Osteoblast (primary cell): Measurements from ENCODE around the gene ZNF679. TPM values are rescaled to one million over a fixed set of nuclear protein-coding genes. Genes with fewer than 3 reads are reported as not detected.
A peak's percentile ranks its signal among the peaks of the same experiment; 100 is the strongest.
"Not testable (repeated sequence)": the region's sequence is repeated elsewhere in the genome, so short reads cannot be mapped to it uniquely, and the experiment has no call there.

Experiments used
- DNase-seq: peaks from one replicate; pipeline ENCODE4 v3.0.0; 2011; ENCODE audit warnings: low spot score, mixed read lengths; ENCODE audit not compliant: insufficient read length; ENCODE audit errors: missing footprints
- H2AFZ ChIP-seq: 2 replicates; pipeline ENCODE4 v1.6.0; 2011; ENCODE audit warnings: mild to moderate bottlenecking, low read length
- H3K27ac ChIP-seq: 2 replicates; pipeline ENCODE4 v1.5.1; 2011; ENCODE audit warnings: mild to moderate bottlenecking, low read depth, low read length, moderate library complexity
- H3K27me3 ChIP-seq: 2 replicates; pipeline ENCODE4 v1.6.0; 2012; ENCODE audit warnings: mild to moderate bottlenecking, control low read depth, inconsistent platforms, low read length, moderate library complexity; ENCODE audit not compliant: insufficient read depth
- H3K36me3 ChIP-seq: 2 replicates; pipeline ENCODE4 v1.5.1; 2011; ENCODE audit warnings: mild to moderate bottlenecking, low read length, control low read depth, moderate library complexity; ENCODE audit not compliant: insufficient read depth
- H3K4me1 ChIP-seq: 2 replicates; pipeline ENCODE4 v1.5.1; 2011; ENCODE audit warnings: mild to moderate bottlenecking, low read length, control low read depth, moderate library complexity; ENCODE audit not compliant: insufficient read depth
- H3K4me2 ChIP-seq: 2 replicates; pipeline ENCODE4 v1.6.0; 2011; ENCODE audit warnings: mild to moderate bottlenecking, low read length; ENCODE audit not compliant: insufficient read depth
- H3K4me3 ChIP-seq: fragments of 200-600 bp; sonication (generic); 3 replicates; pipeline ENCODE4 v1.5.1; 2012; ENCODE audit warnings: mild to moderate bottlenecking, low read length, inconsistent platforms; ENCODE audit not compliant: insufficient read depth
- H3K79me2 ChIP-seq: 2 replicates; pipeline ENCODE4 v1.6.0; 2012; ENCODE audit warnings: mild to moderate bottlenecking, low read length, control low read depth, inconsistent platforms; ENCODE audit not compliant: insufficient read depth
- H3K9me3 ChIP-seq: 2 replicates; pipeline ENCODE4 v1.5.1; 2011; ENCODE audit warnings: low read depth, low read length, control low read depth
- H4K20me1 ChIP-seq: 2 replicates; pipeline ENCODE4 v1.6.0; 2012; ENCODE audit warnings: mild to moderate bottlenecking, low read length, control low read depth; ENCODE audit not compliant: insufficient read depth
- total RNA-seq: library from RNA; depleted of rRNA; stranded (reverse); fragments of >200 nt; gene quantifications from 2 replicates; pipeline ENCODE4 v1.2.3, GENCODE V29; 2012
- TF ChIP-seq, protein P1 (sequence below): IDR thresholded peaks from 2 replicates; pipeline ENCODE4 v1.5.1; 2011; ENCODE audit warnings: mild to moderate bottlenecking, low read depth, low read length, moderate library complexity; ENCODE audit errors: extremely low read depth

ZNF679 gene
- total RNA-seq, result not detected in 2 replicates

DNA sequence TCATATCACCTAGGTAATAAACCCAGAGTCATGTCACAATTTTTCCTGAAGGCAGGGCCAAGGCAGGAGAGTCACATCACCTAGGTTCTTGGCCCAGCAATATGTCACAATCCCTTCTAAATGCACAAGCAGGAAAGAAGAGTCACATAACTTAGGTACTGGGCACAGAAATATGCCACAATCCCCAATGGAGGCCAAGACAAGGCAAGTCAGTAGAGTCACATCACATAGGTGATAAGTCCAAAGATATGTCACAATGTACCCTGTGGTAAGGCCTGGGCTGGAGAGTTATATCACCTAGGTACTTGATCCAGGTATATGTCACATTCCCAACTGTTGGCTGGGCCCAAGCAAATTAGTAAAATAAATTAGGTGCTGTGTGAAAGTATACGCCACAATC lies at the start of gene ZNF679:
TSS of gene ZNF679 (plus strand) at position 301 of the 400 bp plus-strand sequence. CDS start 20,644 bp downstream, outside the sequence.
- not testable (repeated sequence) for H3K4me2 ChIP-seq, H4K20me1 ChIP-seq, H3K27ac ChIP-seq, H3K4me1 ChIP-seq, H3K27me3 ChIP-seq, H2AFZ ChIP-seq, H3K79me2 ChIP-seq, H3K4me3 ChIP-seq, DNase-seq, H3K9me3 ChIP-seq, H3K36me3 ChIP-seq

GRCh38 chr7:64180989-64181388 lies 47.3 kb upstream of the ZNF679 start:
- H3K27me3 ChIP-seq, result no peaks in the 10 kb centered on the region
- H3K9me3 ChIP-seq, result no peaks in the 10 kb centered on the region
- no peak overlapping the region for H3K27ac ChIP-seq
- DNase-seq, result peak; percentile 18
- no peak overlapping the region for H3K4me3 ChIP-seq
- H3K36me3 ChIP-seq, result no peaks in the 10 kb centered on the region
- H3K4me2 ChIP-seq, result no peak overlapping the region
- H4K20me1 ChIP-seq, result no peaks in the 10 kb centered on the region
- TF ChIP-seq, protein P1, sequence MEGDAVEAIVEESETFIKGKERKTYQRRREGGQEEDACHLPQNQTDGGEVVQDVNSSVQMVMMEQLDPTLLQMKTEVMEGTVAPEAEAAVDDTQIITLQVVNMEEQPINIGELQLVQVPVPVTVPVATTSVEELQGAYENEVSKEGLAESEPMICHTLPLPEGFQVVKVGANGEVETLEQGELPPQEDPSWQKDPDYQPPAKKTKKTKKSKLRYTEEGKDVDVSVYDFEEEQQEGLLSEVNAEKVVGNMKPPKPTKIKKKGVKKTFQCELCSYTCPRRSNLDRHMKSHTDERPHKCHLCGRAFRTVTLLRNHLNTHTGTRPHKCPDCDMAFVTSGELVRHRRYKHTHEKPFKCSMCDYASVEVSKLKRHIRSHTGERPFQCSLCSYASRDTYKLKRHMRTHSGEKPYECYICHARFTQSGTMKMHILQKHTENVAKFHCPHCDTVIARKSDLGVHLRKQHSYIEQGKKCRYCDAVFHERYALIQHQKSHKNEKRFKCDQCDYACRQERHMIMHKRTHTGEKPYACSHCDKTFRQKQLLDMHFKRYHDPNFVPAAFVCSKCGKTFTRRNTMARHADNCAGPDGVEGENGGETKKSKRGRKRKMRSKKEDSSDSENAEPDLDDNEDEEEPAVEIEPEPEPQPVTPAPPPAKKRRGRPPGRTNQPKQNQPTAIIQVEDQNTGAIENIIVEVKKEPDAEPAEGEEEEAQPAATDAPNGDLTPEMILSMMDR, result peak; percentile 15
- H3K4me1 ChIP-seq, result no peaks in the 10 kb centered on the region
- no peak overlapping the region for H2AFZ ChIP-seq
- H3K79me2 ChIP-seq, result no peaks in the 10 kb centered on the region

GRCh38 chr7:64181586-64181985 lies 46.7 kb upstream of the ZNF679 start:
- DNase-seq, result peak; percentile 17
- Histone ChIP-seq H3K4me1 (no peaks in the 10 kb centered on the region), H3K9me3 (no peaks in the 10 kb centered on the region), H3K27me3 (no peaks in the 10 kb centered on the region), H2AFZ (no peak overlapping the region), H3K79me2 (no peaks in the 10 kb centered on the region), H3K36me3 (no peaks in the 10 kb centered on the region), H3K4me2 (no peak overlapping the region), H4K20me1 (no peaks in the 10 kb centered on the region), H3K27ac (no peak overlapping the region), H3K4me3 (no peak overlapping the region)
- TF ChIP-seq, protein P1, result no peak

- peak; percentile 8 for DNase-seq
- H3K4me2 ChIP-seq, result no peak overlapping the region
- no peaks in the 10 kb centered on the region for H3K9me3 ChIP-seq
- TF ChIP-seq, protein P1, result no peak
- no peaks in the 10 kb centered on the region for H3K79me2 ChIP-seq
- H3K27ac ChIP-seq, result no peak overlapping the region
- no peaks in the 10 kb centered on the region for H3K4me1 ChIP-seq
- no peak overlapping the region for H2AFZ ChIP-seq
- no peaks in the 10 kb centered on the region for H4K20me1 ChIP-seq
- H3K27me3 ChIP-seq, result no peaks in the 10 kb centered on the region
- no peak overlapping the region for H3K4me3 ChIP-seq
- H3K36me3 ChIP-seq, result no peaks in the 10 kb centered on the region
These were observed 46.1 kb upstream of the ZNF679 start for GRCh38 chr7:64182036-64182790.
